ENCODE data around the gene DNM2. TPM values are rescaled to one million over a fixed set of nuclear protein-coding genes. Genes with fewer than 3 reads are reported as not detected.

Gene DNM2
- total RNA-seq, 1 donor from 2014 or later, result 177 TPM

GRCh38 chr19:10797078-10797477 lies 79.2 kb downstream of the DNM2 start:
- no peak for ATAC-seq
- no peak for DNase-seq (ENCODE audit: missing footprints)
- intact Hi-C loops (cut with DNase I), result no loop called here

GRCh38 chr19:10797541-10798256 lies 79.8 kb downstream of the DNM2 start:
- DNase-seq (ENCODE audit: missing footprints) (no peak), ATAC-seq (no peak)
- intact Hi-C loops (cut with DNase I), result no loop called here

- ATAC-seq, result peak; percentile 67
- peak; percentile 51 for DNase-seq (ENCODE audit: missing footprints)
- intact Hi-C loops (cut with DNase I), result no loop called here
Observed at GRCh38 chr19:10800488-10800887, 82.6 kb downstream of the DNM2 start.

- no peak for DNase-seq (ENCODE audit: missing footprints)
- ATAC-seq, result no peak
- intact Hi-C loops (cut with DNase I), result no loop called here
Observed at GRCh38 chr19:10802479-10802878, 84.6 kb downstream of the DNM2 start.

- intact Hi-C loops (cut with DNase I), result no loop called here
- no peak for DNase-seq (ENCODE audit: missing footprints)
- ATAC-seq, result no peak
Observed at GRCh38 chr19:10803252-10803651, 85.4 kb downstream of the DNM2 start.

GRCh38 chr19:10805065-10805757 lies 87.3 kb downstream of the DNM2 start:
- DNase-seq (ENCODE audit: missing footprints), result peak; percentile 70
- ATAC-seq, result no peak

GRCh38 chr19:10805758-10806247 lies 87.9 kb downstream of the DNM2 start:
- no peak for ATAC-seq
- intact Hi-C loops (cut with DNase I), result no loop called here

More at GRCh38 chr19:10805065-10805757, 87.3 kb downstream of the DNM2 start:
- intact Hi-C loops (cut with DNase I), result no loop called here

GRCh38 chr19:10808937-10809649 lies 91.2 kb downstream of the DNM2 start:
- DNase-seq (ENCODE audit: missing footprints), result peak; percentile 23
- no peak for ATAC-seq
- intact Hi-C loops (cut with DNase I), result no loop called here

More at GRCh38 chr19:10805758-10806247, 87.9 kb downstream of the DNM2 start:
- peak; percentile 43 for DNase-seq (ENCODE audit: missing footprints)

- intact Hi-C loops (cut with DNase I), result no loop called here
- ATAC-seq (no peak), DNase-seq (ENCODE audit: missing footprints) (peak; percentile 69)
Observed at GRCh38 chr19:10809651-10810285, 91.9 kb downstream of the DNM2 start.

GRCh38 chr19:10811391-10812111 lies 93.7 kb downstream of the DNM2 start:
- ATAC-seq, result no peak
- intact Hi-C loops (cut with DNase I), result no loop called here
- peak; percentile 37 for DNase-seq (ENCODE audit: missing footprints)

- ATAC-seq, result no peak
- DNase-seq (ENCODE audit: missing footprints), result peak; percentile 32
- intact Hi-C loops (cut with DNase I), result no loop called here
Observed at GRCh38 chr19:10812196-10812595, 94.3 kb downstream of the DNM2 start.

GRCh38 chr19:10812902-10813404 lies 95.1 kb downstream of the DNM2 start:
- peak; percentile 48 for ATAC-seq
- DNase-seq (ENCODE audit: missing footprints), result peak; percentile 70
- intact Hi-C loops (cut with DNase I), result no loop called here

GRCh38 chr19:10815007-10815536 lies 97.2 kb downstream of the DNM2 start:
- ATAC-seq (no peak), DNase-seq (ENCODE audit: missing footprints) (peak; percentile 7)
- intact Hi-C loops (cut with DNase I), result no loop called here

- peak; percentile 26 for DNase-seq (ENCODE audit: missing footprints)
- ATAC-seq, result no peak
- intact Hi-C loops (cut with DNase I), result no loop called here
Observed at GRCh38 chr19:10815969-10816644, 98.2 kb downstream of the DNM2 start.

- intact Hi-C loops (cut with DNase I), result no loop called here
- DNase-seq (ENCODE audit: missing footprints) (peak; percentile 59), ATAC-seq (no peak)
Observed at GRCh38 chr19:10816691-10817090, 98.8 kb downstream of the DNM2 start.

- ATAC-seq, result no peak
- peak; percentile 76 for DNase-seq (ENCODE audit: missing footprints)
- intact Hi-C loops (cut with DNase I), result no loop called here
Observed at GRCh38 chr19:10817291-10818038, 99.6 kb downstream of the DNM2 start.
